NCI-H526 (cell line): ENCODE data around the gene CACNA1D.

Experiments used
- DNase-seq, 2 experiments: peaks; one replicate each; lab custom pipeline; 2025; lab: John Stamatoyannopoulos, UW

CACNA1D gene

DNA sequence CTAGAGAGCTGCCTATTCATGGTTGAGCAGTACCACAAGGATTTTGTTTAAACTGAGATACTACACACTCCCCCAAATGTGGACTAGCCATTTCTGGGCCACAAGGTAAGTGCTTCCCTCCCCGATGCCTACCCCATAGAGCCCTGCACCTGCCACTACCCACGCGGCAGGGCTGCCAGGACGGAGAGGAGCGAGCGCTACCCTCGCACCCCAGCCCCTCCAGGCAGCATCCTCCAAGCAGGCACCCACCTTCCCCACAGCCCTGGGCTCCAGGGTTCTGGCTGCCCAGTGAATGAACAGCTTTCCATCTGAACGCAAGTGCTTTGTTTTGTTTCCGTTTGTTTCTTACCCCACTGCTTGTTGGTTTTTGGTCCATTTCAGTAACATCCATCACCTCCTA lies 292.6 kb downstream of the CACNA1D start:
- no peak for DNase-seq

- no peak for DNase-seq
Measured at GRCh38 chr3:53788038-53788437, 293.6 kb downstream of the CACNA1D start.

DNA sequence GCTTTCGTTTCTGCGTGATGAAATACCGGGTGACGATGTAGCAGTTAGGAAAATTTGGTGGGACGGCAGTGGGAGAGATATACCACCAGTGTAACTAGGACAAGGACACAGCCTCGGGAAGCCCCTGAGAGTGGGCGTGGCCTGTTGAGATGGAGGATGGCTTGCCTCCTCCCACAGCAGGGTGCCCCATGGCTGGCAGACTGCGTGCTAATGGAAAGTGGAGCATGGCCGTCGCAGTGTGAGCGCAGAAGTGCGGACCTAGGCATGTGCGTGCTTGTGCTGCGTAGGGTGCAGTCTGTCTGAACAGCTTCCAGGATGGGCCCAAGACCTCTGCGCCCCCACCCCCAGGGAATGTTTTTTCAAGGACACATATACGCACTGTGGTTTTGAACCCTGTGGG lies 295.0 kb downstream of the CACNA1D start:
- no peak for DNase-seq

GRCh38 chr3:53790470-53790869 lies 296.1 kb downstream of the CACNA1D start:
- DNase-seq, result no peak

DNA sequence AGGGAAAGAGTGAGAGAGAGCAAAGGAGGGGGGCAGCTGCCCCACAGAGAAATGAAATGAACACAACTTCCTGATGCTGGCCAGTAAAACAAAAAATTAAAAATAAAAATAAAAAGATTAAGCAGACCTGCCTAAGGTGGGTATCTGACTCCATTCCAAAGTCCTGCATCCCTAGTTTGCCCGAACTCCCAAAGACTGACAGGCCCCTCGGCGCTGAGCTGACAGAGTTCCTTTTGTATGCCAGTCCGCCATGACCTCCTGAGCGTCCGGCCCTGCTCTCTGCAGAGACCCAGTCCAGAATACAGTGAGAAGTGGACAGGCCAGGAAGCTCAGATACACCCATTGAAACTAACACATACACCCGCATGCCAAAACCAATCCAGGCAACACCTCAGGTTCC lies 296.9 kb downstream of the CACNA1D start:
- no peak for DNase-seq

DNA sequence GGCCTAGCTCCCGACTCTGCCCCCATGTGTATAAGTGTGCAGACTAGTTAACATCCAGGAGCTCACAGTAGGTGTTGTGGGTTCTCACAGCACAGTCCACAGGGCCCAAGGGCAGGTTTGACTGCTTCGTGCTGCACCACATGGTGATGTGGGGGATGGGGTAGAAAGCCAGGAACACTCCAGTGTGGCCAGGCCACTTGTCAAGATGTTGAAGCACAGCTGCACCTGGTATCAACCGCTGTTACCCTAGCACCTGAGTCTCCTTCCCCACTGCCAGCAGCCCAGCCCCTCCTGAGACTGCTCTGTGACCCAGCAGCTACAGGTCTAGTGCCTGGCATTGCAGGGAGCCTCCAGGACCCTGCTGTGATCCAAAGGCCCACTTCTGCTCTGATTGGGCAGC lies 298.5 kb downstream of the CACNA1D start:
- DNase-seq, result no peak

DNA sequence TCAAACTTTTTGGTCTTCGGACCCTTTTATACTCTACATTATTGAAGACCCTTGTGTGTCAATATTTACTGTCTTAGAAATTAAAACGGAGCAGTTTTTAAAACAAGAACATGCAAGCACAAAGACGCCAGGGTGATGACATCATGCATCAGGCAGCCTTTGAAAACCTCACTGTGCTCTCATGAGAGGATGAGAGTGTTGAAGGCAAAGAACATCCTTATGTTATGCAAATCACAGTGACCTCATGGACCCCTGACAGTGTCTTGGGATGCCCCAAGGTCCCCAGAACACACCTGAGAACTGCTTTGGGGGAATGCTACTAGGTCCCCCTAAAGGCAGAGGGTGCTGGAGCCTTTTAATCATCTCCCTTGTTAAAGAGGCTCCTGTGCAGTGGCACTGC lies 300.2 kb downstream of the CACNA1D start:
- DNase-seq, result no peak

GRCh38 chr3:53795176-53795575 lies 300.8 kb downstream of the CACNA1D start:
- DNase-seq, result no peak

GRCh38 chr3:53795789-53796560 lies 301.6 kb downstream of the CACNA1D start:
- DNase-seq, result peak; percentile 19 to 63

DNA sequence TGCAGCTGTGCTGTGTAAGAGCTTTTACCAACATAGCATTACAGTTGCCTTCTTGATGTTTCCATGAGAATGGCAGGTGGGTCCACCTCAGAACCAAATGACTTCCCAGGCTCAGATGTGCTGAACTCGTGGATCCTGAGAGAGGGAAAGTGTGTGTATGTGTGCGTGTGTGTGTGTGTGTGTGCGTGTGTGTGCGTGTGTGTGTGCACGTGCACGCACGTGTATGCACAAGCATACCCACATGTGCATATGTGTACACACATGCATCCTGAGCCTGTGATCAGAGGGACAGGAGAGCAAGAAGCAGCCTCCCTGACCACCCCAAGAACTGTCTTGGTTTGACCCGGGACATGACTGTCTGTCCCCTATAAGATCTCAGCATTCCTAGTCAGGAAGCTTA lies 303.7 kb downstream of the CACNA1D start:
- DNase-seq, result no peak

DNA sequence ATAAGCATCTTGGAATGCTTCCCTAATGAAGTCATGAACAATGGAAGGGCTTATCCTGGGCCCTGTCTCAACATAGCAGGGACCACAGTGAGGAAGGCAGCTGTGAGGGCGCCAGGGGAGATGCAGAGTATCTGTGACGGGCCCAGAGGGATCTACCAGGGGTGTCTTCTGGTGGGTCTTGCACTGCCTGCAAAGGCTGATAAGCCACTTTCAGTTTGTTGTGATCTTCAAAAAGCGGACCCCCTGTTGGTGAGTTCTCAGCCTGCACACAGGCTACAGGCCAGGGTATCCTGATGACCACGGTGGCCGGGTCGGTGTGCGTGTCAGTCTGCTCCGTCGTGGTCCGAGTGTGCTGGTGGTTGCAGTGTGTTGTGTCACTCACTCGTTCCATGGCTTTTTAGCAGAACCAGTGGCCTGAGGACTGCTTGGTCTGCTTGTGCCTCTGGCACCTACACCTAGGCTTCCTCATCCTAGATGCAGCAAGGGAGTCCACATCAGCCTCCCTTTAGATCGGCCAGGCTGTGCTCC lies 305.0 kb downstream of the CACNA1D start:
- no peak for DNase-seq

DNA sequence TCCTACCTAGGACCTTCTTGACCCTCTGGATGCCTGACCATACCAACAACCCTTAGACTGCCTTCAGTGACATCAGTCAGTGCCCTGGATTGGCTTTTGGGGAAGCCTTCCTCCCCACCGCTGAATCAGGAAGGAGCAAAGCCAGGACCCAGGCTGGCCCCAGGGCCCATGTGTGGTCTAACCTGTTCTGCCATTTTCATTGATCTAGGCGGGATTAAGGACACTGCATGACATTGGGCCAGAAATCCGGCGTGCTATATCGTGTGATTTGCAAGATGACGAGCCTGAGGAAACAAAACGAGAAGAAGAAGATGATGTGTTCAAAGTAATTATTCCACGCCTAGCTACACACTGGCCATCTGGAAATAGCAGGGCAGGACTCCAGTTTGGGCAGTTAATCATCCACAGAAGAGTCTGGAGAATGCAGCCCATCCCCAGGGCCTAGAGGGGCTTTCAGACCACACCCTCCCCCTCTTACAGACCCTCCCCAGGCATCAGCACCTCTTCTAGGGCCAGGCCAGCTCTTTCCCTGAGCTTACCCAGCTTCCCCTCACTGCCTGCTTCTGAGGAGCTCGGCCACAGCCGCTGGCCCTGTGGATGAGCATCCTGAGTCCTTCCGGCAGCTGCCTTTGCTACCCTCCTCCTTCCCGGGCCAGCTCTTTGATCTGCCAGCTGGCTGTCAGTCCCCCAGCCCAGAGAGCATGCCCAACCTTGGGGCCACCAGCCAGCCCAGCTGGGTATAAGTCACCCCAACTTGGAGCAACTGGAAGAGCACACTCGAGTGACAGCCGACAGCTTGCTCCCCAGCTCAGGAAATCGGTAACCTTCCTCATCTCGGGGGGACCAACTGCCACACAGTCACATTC lies 305.9 kb downstream of the CACNA1D start:
- DNase-seq, result no peak

DNA sequence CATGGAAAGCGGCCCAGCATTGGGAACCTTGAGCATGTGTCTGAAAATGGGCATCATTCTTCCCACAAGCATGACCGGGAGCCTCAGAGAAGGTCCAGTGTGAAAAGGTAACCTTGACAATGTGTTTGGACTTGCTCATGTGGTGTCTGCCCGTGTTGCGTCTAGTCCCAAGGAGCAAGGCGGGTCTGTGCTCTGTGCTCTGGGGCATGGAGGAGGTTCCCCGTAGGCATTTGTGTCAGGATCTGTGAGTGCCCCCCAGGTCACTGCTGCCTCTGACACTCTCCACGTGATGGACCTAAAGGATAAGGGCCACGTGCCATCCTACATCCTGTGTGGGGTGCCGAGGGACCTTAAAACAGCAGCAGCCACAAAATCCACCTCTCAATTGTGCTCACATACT lies 306.9 kb downstream of the CACNA1D start:
- DNase-seq, result no peak

DNA sequence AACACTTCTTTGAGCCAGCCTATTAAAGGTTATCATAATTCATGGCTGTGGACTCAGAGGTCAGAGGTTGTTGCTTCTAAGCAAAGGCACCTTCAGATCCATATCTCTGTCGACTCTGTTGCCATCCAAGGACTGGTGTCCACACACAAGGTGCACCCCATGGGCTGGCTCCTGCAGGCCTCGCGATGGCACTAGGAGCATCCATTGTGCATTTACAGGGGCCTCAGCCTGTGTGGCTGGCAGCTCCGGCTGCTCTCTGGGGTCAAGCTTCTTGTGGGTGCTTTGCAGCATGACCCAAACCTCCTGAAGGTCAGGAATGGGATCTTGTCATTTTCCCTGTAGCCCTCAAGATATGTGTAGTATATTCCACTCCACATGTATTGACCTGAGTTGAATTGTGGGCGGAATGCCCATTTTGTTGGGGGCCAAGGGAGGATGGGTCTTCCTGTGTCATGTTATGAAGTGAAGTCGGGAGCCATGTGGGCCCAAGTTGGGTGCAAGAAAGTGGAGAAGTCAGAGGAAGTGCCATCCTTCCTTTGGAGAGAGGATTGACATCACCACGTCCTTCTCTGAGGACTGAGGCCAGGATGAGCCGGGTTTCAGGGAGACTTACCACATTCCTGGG lies 308.0 kb downstream of the CACNA1D start:
- no peak for DNase-seq

DNA sequence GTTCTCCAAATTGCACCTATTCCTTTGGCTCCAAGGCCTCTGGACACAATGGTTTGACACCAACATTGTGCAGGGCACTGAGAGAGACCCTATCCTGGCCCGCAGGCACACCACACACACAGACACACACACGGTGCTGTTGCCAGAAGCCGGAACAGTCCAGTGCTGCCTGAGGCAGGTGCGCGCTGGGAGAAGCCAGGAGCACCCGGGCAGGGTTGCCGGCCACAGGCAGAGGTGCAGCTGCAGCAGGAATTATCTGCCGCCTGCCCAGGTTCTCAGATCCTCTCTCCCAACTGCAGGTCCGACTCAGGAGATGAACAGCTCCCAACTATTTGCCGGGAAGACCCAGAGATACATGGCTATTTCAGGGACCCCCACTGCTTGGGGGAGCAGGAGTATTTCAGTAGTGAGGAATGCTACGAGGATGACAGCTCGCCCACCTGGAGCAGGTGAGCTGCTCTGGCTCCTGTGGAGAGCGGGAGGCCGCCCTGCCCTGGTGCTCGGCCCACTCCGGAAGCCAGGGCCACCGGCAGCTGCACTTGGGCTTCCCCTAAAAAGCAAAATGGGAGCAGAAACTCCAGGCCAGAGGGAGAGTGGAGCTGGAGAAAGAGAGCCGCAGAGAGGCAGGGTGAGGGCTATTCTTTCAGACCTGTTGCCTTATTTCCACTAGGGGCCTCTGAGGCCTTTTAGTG lies 308.9 kb downstream of the CACNA1D start:
- peak; percentile 32 to 81 for DNase-seq

DNA sequence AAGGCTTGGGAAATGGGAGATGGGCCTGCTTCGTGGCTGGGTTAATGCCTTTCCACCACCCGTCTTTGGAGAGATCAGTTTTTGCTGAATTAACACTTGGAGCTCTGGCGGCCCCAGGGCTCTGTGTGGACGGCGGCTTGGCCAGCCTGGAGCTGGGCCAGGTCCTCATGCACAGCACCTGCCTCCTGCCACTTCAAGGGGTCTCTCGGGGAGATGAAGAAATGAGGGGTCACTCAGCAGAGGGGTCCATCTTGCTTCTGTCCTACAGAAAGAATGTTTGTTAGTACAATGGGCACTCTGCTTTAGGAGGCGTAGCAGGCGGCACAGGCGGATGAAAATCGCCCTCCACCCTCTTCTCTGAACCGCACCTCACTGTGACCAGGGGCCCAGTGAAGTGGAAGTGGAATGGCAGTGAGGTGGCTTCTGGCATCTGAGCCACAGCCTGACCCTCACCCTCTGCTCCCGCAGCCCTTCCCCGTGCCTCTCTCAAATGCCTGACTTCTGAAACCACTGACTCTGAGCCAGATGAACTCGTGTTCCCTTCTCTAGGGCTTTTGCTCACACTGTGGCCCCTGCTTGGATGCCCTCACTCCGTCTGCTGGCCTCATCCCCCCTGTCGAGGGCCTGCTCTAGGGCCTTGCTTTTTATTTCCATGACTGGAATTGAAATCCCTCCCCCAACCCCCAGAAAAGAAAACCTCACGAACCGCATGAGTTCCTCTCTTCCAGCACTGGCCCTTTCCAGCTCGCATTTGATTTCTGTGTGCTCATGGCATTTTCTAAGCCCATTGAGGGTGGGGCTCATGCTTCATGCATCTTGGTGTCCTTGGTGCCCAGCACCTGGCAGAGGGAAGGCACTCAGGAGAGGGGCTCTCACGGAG lies 309.6 kb downstream of the CACNA1D start:
- DNase-seq, result no peak

DNA sequence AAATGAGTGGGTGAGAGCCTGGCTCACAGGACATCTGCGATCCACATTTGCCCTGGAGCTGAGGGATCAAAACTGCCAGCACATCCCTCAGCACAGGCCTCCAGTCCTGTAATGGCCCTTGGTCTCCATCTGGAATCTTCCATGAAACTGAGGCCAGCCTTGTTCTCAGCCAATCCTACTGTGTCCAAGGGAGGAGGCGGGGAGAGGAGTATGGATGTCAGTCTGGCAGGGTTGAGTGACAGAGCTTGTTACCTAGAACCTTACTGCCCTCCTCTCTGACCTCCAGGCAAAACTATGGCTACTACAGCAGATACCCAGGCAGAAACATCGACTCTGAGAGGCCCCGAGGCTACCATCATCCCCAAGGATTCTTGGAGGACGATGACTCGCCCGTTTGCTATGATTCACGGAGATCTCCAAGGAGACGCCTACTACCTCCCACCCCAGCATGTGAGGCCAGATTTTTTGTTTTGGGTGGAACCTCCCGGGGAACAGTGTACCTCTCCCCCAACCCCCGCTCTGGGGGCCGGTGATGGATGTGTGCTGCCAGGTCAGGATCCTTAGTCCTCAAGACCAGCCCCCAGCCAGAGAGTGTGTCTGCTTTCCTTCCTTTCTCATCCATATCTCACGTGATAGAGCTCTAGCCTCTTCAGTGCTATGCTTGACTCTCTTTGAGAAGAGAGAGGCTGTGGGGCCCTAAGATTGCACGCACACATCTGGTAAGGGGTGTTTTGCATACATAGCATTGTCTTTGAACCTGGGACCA lies 310.5 kb downstream of the CACNA1D start:
- peak in 1 of 2 experiments; percentile 13 for DNase-seq

- no peak for DNase-seq
Measured at GRCh38 chr3:53805463-53806159, 311.2 kb downstream of the CACNA1D start.
